ENCODE data around the gene UAP1. TPM values are rescaled to one million over a fixed set of nuclear protein-coding genes. Genes with fewer than 3 reads are reported as not detected.
A peak's percentile ranks its signal among the peaks of the same experiment; 100 is the strongest.
"Not testable (repeated sequence)": the region's sequence is repeated elsewhere in the genome, so short reads cannot be mapped to it uniquely, and the experiment has no call there.

Gene UAP1
- total RNA-seq, 1 experiment from 2014 or later, result 479 TPM

GRCh38 chr1:162568802-162569201, 7.3 kb downstream of the UAP1 start:
- no peak overlapping the region for H3K4me3 Mint-ChIP-seq (ENCODE audit: unreplicated experiment)
- TF ChIP-seq, protein P1, sequence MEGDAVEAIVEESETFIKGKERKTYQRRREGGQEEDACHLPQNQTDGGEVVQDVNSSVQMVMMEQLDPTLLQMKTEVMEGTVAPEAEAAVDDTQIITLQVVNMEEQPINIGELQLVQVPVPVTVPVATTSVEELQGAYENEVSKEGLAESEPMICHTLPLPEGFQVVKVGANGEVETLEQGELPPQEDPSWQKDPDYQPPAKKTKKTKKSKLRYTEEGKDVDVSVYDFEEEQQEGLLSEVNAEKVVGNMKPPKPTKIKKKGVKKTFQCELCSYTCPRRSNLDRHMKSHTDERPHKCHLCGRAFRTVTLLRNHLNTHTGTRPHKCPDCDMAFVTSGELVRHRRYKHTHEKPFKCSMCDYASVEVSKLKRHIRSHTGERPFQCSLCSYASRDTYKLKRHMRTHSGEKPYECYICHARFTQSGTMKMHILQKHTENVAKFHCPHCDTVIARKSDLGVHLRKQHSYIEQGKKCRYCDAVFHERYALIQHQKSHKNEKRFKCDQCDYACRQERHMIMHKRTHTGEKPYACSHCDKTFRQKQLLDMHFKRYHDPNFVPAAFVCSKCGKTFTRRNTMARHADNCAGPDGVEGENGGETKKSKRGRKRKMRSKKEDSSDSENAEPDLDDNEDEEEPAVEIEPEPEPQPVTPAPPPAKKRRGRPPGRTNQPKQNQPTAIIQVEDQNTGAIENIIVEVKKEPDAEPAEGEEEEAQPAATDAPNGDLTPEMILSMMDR (IDR thresholded peaks at IDR 0.05; ENCODE audit: unreplicated experiment), result no peak
- peaks cover 81% of the 10 kb centered on the region for H3K4me1 Mint-ChIP-seq (ENCODE audit: insufficient read depth, unreplicated experiment)
- intact Hi-C loops (cut with micrococcal nuclease), result no loop called here
- peak overlapping the region; percentile 46 for H3K27ac Mint-ChIP-seq (ENCODE audit: low read depth, unreplicated experiment)
- no TSS peak for BruUV-seq (replicated peaks)
- H3K27me3 Mint-ChIP-seq (ENCODE audit: insufficient read depth, unreplicated experiment), result no peaks in the 10 kb centered on the region
- CTCF ChIA-PET, result interaction anchor here (0.6 to 2.2 kb wide), 5 partner anchors 11 to 513 kb away, joined by 3 to 8 read pairs (median 3); no protein-coding TSS in a partner anchor
- DNase-seq (ENCODE audit: unreplicated experiment), result no peak
- H3K9me3 Mint-ChIP-seq (ENCODE audit: unreplicated experiment), result no peaks in the 10 kb centered on the region
- POLR2A ChIA-PET, result interaction anchor here (0.7 to 7.0 kb wide), 7 partner anchors 7 to 35 kb away, joined by 3 to 58 read pairs (median 7); partner anchors contain the start of gene UAP1
- H3K36me3 Mint-ChIP-seq (ENCODE audit: insufficient read depth, unreplicated experiment), result peaks cover 78% of the 10 kb centered on the region

DNA sequence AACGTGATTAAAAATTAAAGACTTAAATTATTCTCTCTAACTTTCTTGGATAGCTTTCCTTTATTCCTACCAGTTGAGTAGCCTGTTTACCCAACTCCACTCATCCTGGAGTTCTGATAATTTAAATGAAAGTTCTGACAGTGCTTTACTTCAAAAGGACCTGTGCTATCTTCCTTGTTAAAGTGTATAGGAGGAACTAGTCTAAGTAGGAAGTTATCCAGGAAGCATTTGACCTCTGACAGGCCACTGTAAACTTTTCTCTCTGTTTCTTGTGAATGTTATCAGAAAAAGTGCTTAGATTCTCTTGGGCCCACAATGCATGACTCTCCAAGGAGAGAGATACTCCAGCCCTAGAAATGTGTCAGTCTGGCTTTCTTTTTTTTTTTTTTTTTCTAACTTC, 9.2 kb downstream of the UAP1 start:
- H3K9me3 Mint-ChIP-seq (ENCODE audit: unreplicated experiment), result no peaks in the 10 kb centered on the region
- peak overlapping the region; percentile 93 for H3K27ac Mint-ChIP-seq (ENCODE audit: low read depth, unreplicated experiment)
- DNase-seq (ENCODE audit: unreplicated experiment), result no peak
- CTCF ChIA-PET, result interaction anchor here (0.6 to 1.4 kb wide), 4 partner anchors 21 to 276 kb away, joined by 3 read pairs; no protein-coding TSS in a partner anchor
- peak overlapping the region; percentile 9 for H3K4me3 Mint-ChIP-seq (ENCODE audit: unreplicated experiment)
- no TSS peak for BruUV-seq (replicated peaks)
- TF ChIP-seq, protein P1 (IDR thresholded peaks at IDR 0.05; ENCODE audit: unreplicated experiment), result no peak
- H3K4me1 Mint-ChIP-seq (ENCODE audit: insufficient read depth, unreplicated experiment), result peaks cover 62% of the 10 kb centered on the region
- intact Hi-C loops (cut with micrococcal nuclease), result no loop called here
- POLR2A ChIA-PET, result interaction anchor here (0.9 to 7.0 kb wide), 5 partner anchors 9 to 106 kb away, joined by 3 to 58 read pairs (median 5); partner anchors contain the start of gene UAP1
- H3K36me3 Mint-ChIP-seq (ENCODE audit: insufficient read depth, unreplicated experiment), result peaks cover 82% of the 10 kb centered on the region
- no peaks in the 10 kb centered on the region for H3K27me3 Mint-ChIP-seq (ENCODE audit: insufficient read depth, unreplicated experiment)

DNA sequence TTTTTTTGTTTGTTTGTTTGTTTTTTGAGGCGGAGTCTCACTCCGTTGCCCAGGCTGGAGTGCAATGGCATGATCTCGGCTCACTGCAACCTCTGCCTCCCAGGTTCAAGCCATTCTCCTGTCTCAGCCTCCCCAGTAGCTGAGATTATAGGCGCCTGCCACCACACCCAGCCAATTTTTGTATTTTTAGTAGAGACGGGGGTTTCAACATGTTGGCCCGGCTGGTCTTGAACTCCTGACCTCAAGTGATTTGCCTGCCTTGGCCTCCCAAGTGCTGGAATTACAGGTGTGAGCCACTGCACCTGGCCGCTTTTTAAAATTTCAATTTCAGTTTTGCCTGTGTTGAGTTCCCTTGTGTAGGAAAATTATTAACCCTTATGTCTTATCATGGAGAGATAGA, 9.6 kb downstream of the UAP1 start:
- POLR2A ChIA-PET, result interaction anchor here (0.9 to 7.0 kb wide), 5 partner anchors 10 to 106 kb away, joined by 3 to 58 read pairs (median 5); partner anchors contain the start of gene UAP1
- DNase-seq (ENCODE audit: unreplicated experiment); intact Hi-C loops (cut with micrococcal nuclease); H3K4me3 Mint-ChIP-seq (ENCODE audit: unreplicated experiment); H3K9me3 Mint-ChIP-seq (ENCODE audit: unreplicated experiment); H3K27me3 Mint-ChIP-seq (ENCODE audit: insufficient read depth, unreplicated experiment); BruUV-seq (replicated peaks): not testable (repeated sequence)
- Mint-ChIP-seq H3K36me3 (ENCODE audit: insufficient read depth, unreplicated experiment) (peaks cover 82% of the 10 kb centered on the region), H3K27ac (ENCODE audit: low read depth, unreplicated experiment) (peak overlapping the region; percentile 93), H3K4me1 (ENCODE audit: insufficient read depth, unreplicated experiment) (peaks cover 60% of the 10 kb centered on the region)
- CTCF ChIA-PET, result interaction anchor here (0.6 to 1.3 kb wide), 7 partner anchors 11 to 251 kb away, joined by 3 to 4 read pairs (median 3); no protein-coding TSS in a partner anchor

- peaks cover 82% of the 10 kb centered on the region for H3K36me3 Mint-ChIP-seq (ENCODE audit: insufficient read depth, unreplicated experiment)
- no peak overlapping the region for H3K4me3 Mint-ChIP-seq (ENCODE audit: unreplicated experiment)
- H3K9me3 Mint-ChIP-seq (ENCODE audit: unreplicated experiment), result no peaks in the 10 kb centered on the region
- no TSS peak for BruUV-seq (replicated peaks)
- POLR2A ChIA-PET, result interaction anchor here (0.8 to 7.0 kb wide), 5 partner anchors 10 to 105 kb away, joined by 3 to 58 read pairs (median 5); partner anchors contain the start of gene UAP1
- intact Hi-C loops (cut with micrococcal nuclease), result no loop called here
- CTCF ChIA-PET, result interaction anchor here (0.8 to 1.3 kb wide), 5 partner anchors 12 to 228 kb away, joined by 3 to 4 read pairs (median 3); no protein-coding TSS in a partner anchor
- TF ChIP-seq, protein P1 (IDR thresholded peaks at IDR 0.05; ENCODE audit: unreplicated experiment), result no peak
- H3K4me1 Mint-ChIP-seq (ENCODE audit: insufficient read depth, unreplicated experiment), result peaks cover 62% of the 10 kb centered on the region
- peak overlapping the region; percentile 14 for H3K27ac Mint-ChIP-seq (ENCODE audit: low read depth, unreplicated experiment)
- DNase-seq (ENCODE audit: unreplicated experiment), result no peak
- H3K27me3 Mint-ChIP-seq (ENCODE audit: insufficient read depth, unreplicated experiment), result no peaks in the 10 kb centered on the region
Observed at GRCh38 chr1:162571696-162572095, 10.2 kb downstream of the UAP1 start.
